CD14-positive monocyte (primary cell): ENCODE data around the gene ST3GAL3. TPM values are rescaled to one million over a fixed set of nuclear protein-coding genes. Genes with fewer than 3 reads are reported as not detected.

ENCODE experiments used
- DNase-seq, 3 donors: peaks; one replicate each; pipeline ENCODE4 v3.0.0-alpha.2; 2011 to 2022
- H2AFZ ChIP-seq: 2 replicates; pipeline ENCODE4 v1.6.0; 2012; ENCODE audit warnings: mild to moderate bottlenecking, low read depth, low read length, inconsistent platforms; ENCODE audit not compliant: insufficient read depth, poor library complexity, severe bottlenecking
- H3K27ac ChIP-seq, 2 donors: 1 replicate in 1 of 2; 2 replicates in 1 of 2; pipeline ENCODE4 v1.5.1; 2012 to 2013; ENCODE audit warnings: low read length in 2 of 2, control low read depth in 1 of 2, inconsistent platforms in 1 of 2, low read depth in 1 of 2, mild to moderate bottlenecking in 1 of 2
- H3K27me3 ChIP-seq, 2 donors: one replicate each; pipeline versions ENCODE4 v1.6.0 to v1.6.1; 2011 to 2013; ENCODE audit warnings: low read length in 2 of 2; ENCODE audit not compliant: control insufficient read depth in 2 of 2, insufficient read depth in 2 of 2
- H3K36me3 ChIP-seq, 2 donors: replicated peaks in 1 of 2; 1 replicate in 1 of 2; 2 replicates in 1 of 2; pipeline versions ENCODE4 v1.5.1 to v1.6.1; 2012 to 2013; ENCODE audit warnings: low read length in 2 of 2, control low read depth in 1 of 2, inconsistent platforms in 1 of 2, mild to moderate bottlenecking in 1 of 2; ENCODE audit not compliant: insufficient read depth in 2 of 2, control insufficient read depth in 1 of 2
- H3K4me1 ChIP-seq, 2 donors: 1 replicate in 1 of 2; 2 replicates in 1 of 2; pipeline versions ENCODE4 v1.5.1 to v1.6.1; 2012 to 2013; ENCODE audit warnings: low read length in 2 of 2, control low read depth in 1 of 2, inconsistent platforms in 1 of 2, mild to moderate bottlenecking in 1 of 2, moderate library complexity in 1 of 2; ENCODE audit not compliant: insufficient read depth in 2 of 2, control insufficient read depth in 1 of 2
- H3K4me2 ChIP-seq: replicated peaks from 2 replicates; pipeline ENCODE3; 2012; ENCODE audit warnings: low read length, moderate library complexity, mild to moderate bottlenecking; ENCODE audit not compliant: poor library complexity, severe bottlenecking; ENCODE audit errors: extremely low read depth
- H3K4me3 ChIP-seq, 3 experiments: fragments of 200-600 bp in 1 of 3; sonication (generic) in 1 of 3; replicated peaks in 1 of 3; 1 replicate in 2 of 3; 2 replicates in 1 of 3; pipeline ENCODE4 v1.5.1; 2011 to 2013; ENCODE audit warnings: low read length in 3 of 3, mild to moderate bottlenecking in 3 of 3, control low read depth in 2 of 3, low read depth in 2 of 3, inconsistent platforms in 1 of 3, moderate library complexity in 1 of 3
- H3K79me2 ChIP-seq: 2 replicates; pipeline ENCODE4 v1.6.0; 2012; ENCODE audit warnings: mild to moderate bottlenecking, control low read depth, inconsistent platforms, low read length, moderate library complexity; ENCODE audit not compliant: insufficient read depth
- H3K9ac ChIP-seq: 2 replicates; pipeline ENCODE4 v1.6.0; 2017; ENCODE audit warnings: low read length, mild to moderate bottlenecking; ENCODE audit not compliant: insufficient read depth, poor library complexity, severe bottlenecking
- H3K9me3 ChIP-seq, 2 donors: replicated peaks in 1 of 2; 1 replicate in 1 of 2; 2 replicates in 1 of 2; pipeline versions ENCODE4 v1.5.1 to v1.6.1; 2012 to 2013; ENCODE audit warnings: low read length in 2 of 2, control low read depth in 1 of 2; ENCODE audit not compliant: control insufficient read depth in 1 of 2, insufficient read depth in 1 of 2
- H4K20me1 ChIP-seq: 2 replicates; pipeline ENCODE4 v1.6.0; 2012; ENCODE audit warnings: mild to moderate bottlenecking, low read length, control low read depth, moderate library complexity; ENCODE audit not compliant: insufficient read depth
- H3K27ac Mint-ChIP-seq, 7 donors: one replicate each; pipeline ENCODE4 v1.8.0; 2020; ENCODE audit warnings: mild to moderate bottlenecking in 7 of 7, mixed read lengths in 7 of 7, moderate library complexity in 6 of 7, inconsistent platforms in 2 of 7
- H3K27me3 Mint-ChIP-seq, 3 donors: one replicate each; pipeline ENCODE4 v1.8.0; 2021 to 2022; ENCODE audit warnings: low read depth in 3 of 3, mild to moderate bottlenecking in 3 of 3, mixed read lengths in 3 of 3, moderate library complexity in 3 of 3, inconsistent platforms in 1 of 3
- H3K36me3 Mint-ChIP-seq, 2 donors: one replicate each; pipeline ENCODE4 v1.8.0; 2020; ENCODE audit warnings: mixed read lengths in 2 of 2, inconsistent platforms in 1 of 2, mild to moderate bottlenecking in 1 of 2
- H3K4me1 Mint-ChIP-seq: one replicate; pipeline ENCODE4 v1.8.0; 2020; ENCODE audit warnings: mild to moderate bottlenecking, mixed read lengths
- H3K4me3 Mint-ChIP-seq, 2 donors: one replicate each; pipeline ENCODE4 v1.8.0; 2020; ENCODE audit warnings: mild to moderate bottlenecking in 2 of 2, mixed read lengths in 2 of 2, moderate library complexity in 1 of 2
- H3K9me3 Mint-ChIP-seq, 7 donors: one replicate each; pipeline ENCODE4 v1.8.0; 2020 to 2022; ENCODE audit warnings: mixed read lengths in 7 of 7, mild to moderate bottlenecking in 6 of 7, moderate library complexity in 6 of 7, inconsistent platforms in 2 of 7
- WGBS: methylation state at CpG from one replicate; pipeline ENCODE4 v1.1.5; 2013; ENCODE audit warnings: missing lambda C conversion rate; ENCODE audit not compliant: insufficient coverage; 5-methylcytosine and 5-hydroxymethylcytosine counted together
- intact Hi-C, 2 donors: fragments of 100-400 bp; cut with micrococcal nuclease; formaldehyde crosslinking; loops; one replicate each; pipeline versions ENCODE4 v1.15.0 to v1.15.1; 2023
- polyA plus RNA-seq, 3 donors: library from polyadenylated mRNA; depleted of rRNA in 1 of 3; unstranded in 2 of 3; stranded (reverse) in 1 of 3; fragments of 300-500 nt in 2 of 3; fragments of >200 nt in 1 of 3; fragmentation: Illumina TruSeq in 2 of 3; gene quantifications; 1 replicate in 2 of 3; 2 replicates in 1 of 3; pipeline ENCODE4 v1.2.3, GENCODE V29; 2012 to 2021
- TF ChIP-seq, protein P1 (sequence below): fragments of 200-600 bp; IDR thresholded peaks from one replicate; pipeline ENCODE4 v1.8.0; 2022; ENCODE audit warnings: antibody characterized with exemption, mild to moderate bottlenecking

The ST3GAL3 gene
- polyA plus RNA-seq, 3 donors, result 1.6 to 4.5 (median 2.1) TPM

- no CpG with 5 or more reads among the region's 2 CpGs for WGBS
Observed at GRCh38 chr1:43770111-43770510, 62.8 kb downstream of the ST3GAL3 start.

DNA sequence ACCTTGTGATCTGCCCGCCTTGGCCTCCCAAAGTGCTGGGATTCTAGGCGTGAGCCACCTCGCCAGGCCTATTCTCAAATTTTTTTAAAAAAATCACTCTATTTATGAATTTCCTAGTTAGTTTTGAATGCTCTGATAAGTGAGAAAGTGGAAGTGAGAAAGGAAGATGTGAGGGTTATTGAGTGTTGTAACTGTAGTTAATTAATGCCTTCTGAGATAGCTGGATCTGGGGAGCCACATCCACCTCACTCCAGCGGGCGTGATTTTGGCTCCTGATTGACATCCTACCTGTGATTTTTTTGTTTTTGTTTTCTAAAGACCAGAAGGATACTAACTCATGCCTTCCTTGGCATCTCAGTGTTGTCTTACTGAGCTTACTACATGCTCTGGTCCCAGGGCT is 65.6 kb downstream of the ST3GAL3 start:
- H4K20me1 ChIP-seq, result no peaks in the 10 kb centered on the region
- Mint-ChIP-seq H3K4me3 (peak overlapping the region in 1 of 2 donors; percentile 24), H3K4me1 (peaks cover 48% of the 10 kb centered on the region), H3K9me3 (peaks cover 0 to 2% (median 0%) of the 10 kb centered on the region in 7 donors), H3K27me3 (peaks cover 0 to 2% (median 0%) of the 10 kb centered on the region in 3 donors), H3K27ac (peak overlapping the region in 6 of 7 donors; percentile 16 to 71 (median 53)), H3K36me3 (peaks cover 5 to 6% of the 10 kb centered on the region in 2 donors)
- TF ChIP-seq, protein P1, sequence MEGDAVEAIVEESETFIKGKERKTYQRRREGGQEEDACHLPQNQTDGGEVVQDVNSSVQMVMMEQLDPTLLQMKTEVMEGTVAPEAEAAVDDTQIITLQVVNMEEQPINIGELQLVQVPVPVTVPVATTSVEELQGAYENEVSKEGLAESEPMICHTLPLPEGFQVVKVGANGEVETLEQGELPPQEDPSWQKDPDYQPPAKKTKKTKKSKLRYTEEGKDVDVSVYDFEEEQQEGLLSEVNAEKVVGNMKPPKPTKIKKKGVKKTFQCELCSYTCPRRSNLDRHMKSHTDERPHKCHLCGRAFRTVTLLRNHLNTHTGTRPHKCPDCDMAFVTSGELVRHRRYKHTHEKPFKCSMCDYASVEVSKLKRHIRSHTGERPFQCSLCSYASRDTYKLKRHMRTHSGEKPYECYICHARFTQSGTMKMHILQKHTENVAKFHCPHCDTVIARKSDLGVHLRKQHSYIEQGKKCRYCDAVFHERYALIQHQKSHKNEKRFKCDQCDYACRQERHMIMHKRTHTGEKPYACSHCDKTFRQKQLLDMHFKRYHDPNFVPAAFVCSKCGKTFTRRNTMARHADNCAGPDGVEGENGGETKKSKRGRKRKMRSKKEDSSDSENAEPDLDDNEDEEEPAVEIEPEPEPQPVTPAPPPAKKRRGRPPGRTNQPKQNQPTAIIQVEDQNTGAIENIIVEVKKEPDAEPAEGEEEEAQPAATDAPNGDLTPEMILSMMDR, result no peak
- no peak overlapping the region for H2AFZ ChIP-seq
- intact Hi-C loops, result loop anchor here in 1 of 2 donors (10.0 kb wide), 1 partner anchor 102 kb away; no protein-coding TSS in a partner anchor
- H3K27ac ChIP-seq, result no peak overlapping the region
- peak in 1 of 3 donors; percentile 7 for DNase-seq
- peaks cover 30 to 45% of the 10 kb centered on the region in 2 donors for H3K4me1 ChIP-seq
- H3K79me2 ChIP-seq, result peaks cover 23% of the 10 kb centered on the region
- no peaks in the 10 kb centered on the region for H3K36me3 ChIP-seq
- peak overlapping the region; percentile 10 for H3K4me2 ChIP-seq
- WGBS, result 0% methylated on average over 2 of the region's 5 CpGs
- H3K9me3 ChIP-seq, result no peaks in the 10 kb centered on the region
- H3K9ac ChIP-seq, result no peak overlapping the region
- H3K4me3 ChIP-seq, result no peak overlapping the region
- H3K27me3 ChIP-seq, result no peaks in the 10 kb centered on the region

More at GRCh38 chr1:43770111-43770510, 62.8 kb downstream of the ST3GAL3 start:
- intact Hi-C loops, result loop anchor here in 1 of 2 donors (10.0 kb wide), 1 partner anchor 105 kb away; no protein-coding TSS in a partner anchor
- Histone ChIP-seq H3K79me2 (peaks cover 31% of the 10 kb centered on the region), H3K4me2 (no peak overlapping the region), H3K4me3 (no peak overlapping the region), H2AFZ (no peak overlapping the region), H3K4me1 (peaks cover 28 to 42% of the 10 kb centered on the region in 2 donors), H3K36me3 (no peaks in the 10 kb centered on the region), H3K9ac (no peak overlapping the region), H3K27me3 (no peaks in the 10 kb centered on the region), H4K20me1 (no peaks in the 10 kb centered on the region), H3K9me3 (no peaks in the 10 kb centered on the region), H3K27ac (no peak overlapping the region)
- TF ChIP-seq, protein P1, result no peak
- H3K4me3 Mint-ChIP-seq, result no peak overlapping the region
- H3K4me1 Mint-ChIP-seq, result peaks cover 32% of the 10 kb centered on the region
- H3K9me3 Mint-ChIP-seq, result no peaks in the 10 kb centered on the region
- peak overlapping the region in 1 of 7 donors; percentile 11 for H3K27ac Mint-ChIP-seq
- H3K36me3 Mint-ChIP-seq, result peaks cover 2 to 3% of the 10 kb centered on the region in 2 donors
- no peak for DNase-seq
- H3K27me3 Mint-ChIP-seq, result peaks cover 0 to 2% (median 0%) of the 10 kb centered on the region in 3 donors
